Activated CD8-positive, alpha-beta memory T cell treated with anti-CD3 and anti-CD28 coated beads, Interleukin-2, amount 50 U/mL, for 4 hours (primary cell): ENCODE results near the gene HELZ2.
"Not testable (repeated sequence)": the region's sequence is repeated elsewhere in the genome, so short reads cannot be mapped to it uniquely, and the experiment has no call there.

Experiments
- DNase-seq: peaks from one replicate; pipeline ENCODE4 v3.0.0-alpha.2; 2020

Gene HELZ2

DNA sequence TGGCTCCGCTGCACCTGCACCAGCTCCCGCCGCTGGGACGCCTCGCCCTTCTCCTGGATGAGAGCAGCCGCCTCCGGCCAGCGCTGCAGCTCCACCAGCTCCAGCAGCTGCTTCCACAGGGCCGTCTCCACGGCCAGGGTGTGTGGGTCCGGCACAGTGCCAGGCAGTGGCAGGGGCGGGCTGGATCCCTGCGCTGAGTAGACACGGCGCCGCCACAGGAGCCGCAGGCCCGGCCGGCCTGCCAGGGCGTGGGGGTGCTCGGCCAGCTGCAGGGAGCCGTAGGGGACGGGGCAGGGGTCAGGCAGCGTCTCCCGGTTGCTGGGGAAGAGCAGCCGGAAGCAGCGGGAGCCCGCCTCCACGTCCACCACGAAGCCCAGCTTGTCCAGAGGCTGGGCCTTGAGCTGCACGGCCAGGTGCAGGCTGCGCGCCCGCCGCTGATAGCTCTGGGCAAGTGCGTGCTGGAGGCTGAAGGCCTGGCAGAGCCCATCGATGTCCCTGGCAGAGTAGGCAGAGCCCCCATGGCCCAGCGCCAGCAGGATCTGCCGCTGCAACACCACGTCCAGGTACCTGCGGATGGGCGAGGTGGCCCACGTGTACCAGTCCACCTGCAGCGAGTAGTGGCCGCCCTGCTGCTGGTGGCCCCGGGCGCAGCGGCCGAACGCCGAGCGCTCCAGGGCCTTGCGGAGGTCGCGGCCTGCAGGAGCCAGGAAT lies 10.7 kb downstream of the HELZ2 start:
- DNase-seq: no peak

DNA sequence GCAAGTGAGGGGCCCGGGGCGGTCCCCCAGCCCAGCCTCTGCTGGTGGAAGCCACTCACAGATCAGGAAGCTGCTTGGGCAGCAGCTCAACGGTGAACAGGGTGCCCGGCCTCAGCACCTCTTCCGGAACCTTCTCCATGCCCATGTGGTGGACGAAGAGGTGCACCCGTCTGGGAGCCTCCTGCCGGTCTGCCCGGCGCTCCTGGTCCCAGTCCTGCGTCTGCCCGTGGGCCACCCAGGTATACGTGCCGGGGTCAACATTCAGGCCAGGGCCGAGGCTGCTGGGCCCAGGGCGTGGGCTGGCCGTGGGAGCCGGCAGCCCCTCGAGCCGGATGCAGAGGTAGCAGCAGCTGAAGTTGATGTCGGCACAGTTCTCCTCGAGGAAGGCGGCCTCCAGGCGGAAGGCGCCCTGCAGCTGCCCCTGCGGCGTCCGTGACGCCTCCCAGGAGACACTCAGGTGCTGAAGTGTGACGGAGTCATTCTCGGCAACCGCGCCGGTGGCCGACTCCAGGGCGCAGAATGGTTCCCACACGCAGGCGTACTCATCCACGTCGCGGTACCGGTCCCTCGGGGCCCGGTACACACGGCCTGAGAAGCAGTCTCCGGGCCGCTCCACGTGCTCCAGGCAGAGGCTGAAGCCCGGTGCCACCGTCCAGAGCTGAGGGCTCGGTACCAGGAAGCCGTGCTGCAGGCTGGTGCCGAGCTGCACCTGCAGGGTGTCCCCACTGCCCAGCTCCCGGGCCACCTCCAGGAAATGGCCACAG lies 11.4 kb downstream of the HELZ2 start:
- DNase-seq: no peak

DNA sequence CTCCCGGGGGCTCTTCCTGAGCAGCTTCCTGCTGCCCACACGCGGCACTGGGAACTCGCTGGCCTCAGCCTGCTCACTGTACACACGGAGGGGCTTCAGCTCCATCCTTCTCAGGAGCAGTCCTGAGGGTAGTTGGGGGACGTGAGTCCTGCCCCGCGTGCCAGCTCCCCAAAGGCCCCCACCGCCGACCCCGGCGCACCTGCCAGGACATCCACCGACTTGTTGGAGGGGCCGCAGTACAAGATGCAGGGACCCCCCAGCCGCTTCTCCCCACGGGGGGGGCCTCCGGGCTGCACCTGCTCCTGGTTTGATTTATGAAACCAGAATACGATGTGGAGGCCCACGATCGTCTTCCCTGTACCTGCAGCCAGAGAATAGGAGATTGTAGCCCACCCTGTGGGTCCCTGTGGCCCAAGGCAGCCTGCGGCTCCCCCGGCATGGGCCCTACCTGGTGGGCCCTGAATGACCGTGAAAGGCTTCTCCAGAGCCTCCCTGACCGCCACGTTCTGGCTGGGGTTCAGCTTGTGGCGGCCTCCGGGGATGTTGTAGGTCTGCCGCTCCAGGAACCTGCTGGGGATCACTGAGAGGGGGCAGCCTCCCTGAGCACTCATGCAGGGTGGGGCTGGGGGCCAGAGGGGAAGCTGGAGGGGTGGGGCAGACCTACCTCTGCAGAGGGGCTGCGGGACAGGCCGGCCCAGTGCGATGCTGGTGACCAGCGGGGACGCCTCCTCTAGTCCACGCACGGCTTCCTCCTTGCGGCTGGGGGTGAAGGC lies 12.2 kb downstream of the HELZ2 start:
- no peak for DNase-seq

DNA sequence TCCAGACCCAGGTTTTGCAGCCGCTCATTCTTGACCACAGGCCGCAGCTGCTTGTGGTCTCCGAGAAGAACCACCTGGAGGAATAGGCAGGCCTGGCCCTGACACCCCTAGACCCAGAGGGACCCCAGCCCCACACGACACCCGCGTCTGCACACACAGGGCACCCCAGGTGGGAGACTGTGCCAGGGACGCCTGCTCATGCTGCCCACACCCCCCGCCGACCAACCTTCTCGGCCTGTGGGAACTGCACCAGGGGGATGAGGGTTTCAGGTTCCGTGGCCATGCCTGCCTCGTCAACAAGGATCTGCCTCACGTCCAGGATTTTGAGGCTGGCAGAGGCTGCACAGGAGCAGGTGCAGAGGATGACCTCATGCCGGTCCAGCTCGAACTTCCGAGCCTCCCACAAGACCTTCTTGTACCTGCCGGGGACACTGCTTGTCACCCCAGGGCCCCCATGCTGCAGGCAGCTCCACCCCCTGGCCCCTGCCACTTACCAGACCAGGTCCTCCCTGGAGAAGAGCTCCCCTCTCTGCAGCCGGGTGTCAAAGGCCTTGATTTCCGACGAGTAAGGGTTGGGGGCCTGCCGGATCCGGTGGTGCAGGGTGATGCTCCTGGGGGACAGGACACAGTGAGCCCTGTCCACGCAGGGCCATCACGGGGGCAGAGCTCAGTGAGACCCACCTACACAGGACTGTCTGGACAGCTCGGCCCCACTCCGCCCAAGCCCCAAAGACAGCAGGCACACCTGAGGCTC lies 13.0 kb downstream of the HELZ2 start:
- DNase-seq: no peak

DNA sequence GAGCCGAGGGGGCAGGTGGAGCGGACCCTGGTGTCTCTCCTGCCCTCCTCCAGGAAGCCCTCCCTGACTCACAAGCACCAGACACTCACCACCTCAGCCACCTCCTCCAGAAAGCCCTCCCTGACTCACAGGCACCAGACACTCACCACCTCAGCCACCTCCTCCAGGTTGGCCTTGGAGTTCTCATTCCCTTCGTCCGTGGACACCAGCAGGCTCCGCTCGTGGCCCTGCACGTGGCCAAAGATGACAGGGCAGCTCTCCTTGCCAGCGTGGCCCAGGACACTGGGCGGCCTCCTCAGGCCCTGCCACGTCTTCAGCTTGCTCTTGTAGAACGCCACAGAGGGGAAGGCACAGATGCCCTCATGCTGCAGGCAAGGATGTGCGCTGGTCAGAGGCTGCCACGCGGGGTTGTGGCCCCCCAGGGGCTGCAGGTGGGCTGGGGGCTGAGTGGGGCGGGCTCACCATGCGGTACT lies 13.7 kb downstream of the HELZ2 start:
- no peak for DNase-seq

DNA sequence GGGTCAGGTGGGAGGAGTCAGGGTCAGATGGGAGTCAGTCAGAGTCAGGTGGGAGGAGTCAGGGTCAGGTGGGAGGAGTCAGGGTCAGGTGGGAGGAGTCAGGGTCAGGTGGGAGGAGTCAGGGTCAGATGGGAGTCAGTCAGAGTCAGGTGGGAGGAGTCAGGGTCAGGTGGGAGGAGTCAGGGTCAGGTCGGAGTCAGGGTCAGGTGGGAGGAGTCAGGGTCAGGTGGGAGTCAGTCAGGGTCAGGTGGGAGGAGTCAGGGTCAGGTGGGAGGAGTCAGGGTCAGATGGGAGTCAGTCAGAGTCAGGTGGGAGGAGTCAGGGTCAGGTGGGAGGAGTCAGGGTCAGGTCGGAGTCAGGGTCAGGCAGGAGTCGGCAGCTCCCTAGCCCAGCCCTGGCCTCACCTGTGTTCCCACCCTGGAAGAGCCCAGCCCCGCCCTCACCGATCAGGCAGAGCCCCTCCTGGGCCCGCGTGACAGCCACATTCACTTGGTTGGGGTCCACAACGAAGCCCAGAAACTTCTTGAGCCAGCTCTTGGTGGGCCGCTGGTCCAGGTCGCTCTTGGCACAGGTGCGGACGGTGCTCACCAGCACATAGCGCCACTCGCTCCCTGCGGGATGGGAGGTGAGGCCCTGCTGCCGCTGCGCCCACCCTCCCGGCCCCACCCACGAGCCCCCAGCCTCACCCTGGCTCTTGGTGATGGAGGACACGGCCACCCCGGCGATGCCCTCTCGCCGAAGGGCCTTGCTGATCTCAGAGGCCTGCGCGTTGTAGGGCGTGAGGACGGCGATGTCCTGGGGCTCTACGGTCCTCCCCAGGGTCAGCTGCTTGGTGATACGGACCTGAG lies 14.3 kb downstream of the HELZ2 start:
- not testable (repeated sequence) for DNase-seq

DNA sequence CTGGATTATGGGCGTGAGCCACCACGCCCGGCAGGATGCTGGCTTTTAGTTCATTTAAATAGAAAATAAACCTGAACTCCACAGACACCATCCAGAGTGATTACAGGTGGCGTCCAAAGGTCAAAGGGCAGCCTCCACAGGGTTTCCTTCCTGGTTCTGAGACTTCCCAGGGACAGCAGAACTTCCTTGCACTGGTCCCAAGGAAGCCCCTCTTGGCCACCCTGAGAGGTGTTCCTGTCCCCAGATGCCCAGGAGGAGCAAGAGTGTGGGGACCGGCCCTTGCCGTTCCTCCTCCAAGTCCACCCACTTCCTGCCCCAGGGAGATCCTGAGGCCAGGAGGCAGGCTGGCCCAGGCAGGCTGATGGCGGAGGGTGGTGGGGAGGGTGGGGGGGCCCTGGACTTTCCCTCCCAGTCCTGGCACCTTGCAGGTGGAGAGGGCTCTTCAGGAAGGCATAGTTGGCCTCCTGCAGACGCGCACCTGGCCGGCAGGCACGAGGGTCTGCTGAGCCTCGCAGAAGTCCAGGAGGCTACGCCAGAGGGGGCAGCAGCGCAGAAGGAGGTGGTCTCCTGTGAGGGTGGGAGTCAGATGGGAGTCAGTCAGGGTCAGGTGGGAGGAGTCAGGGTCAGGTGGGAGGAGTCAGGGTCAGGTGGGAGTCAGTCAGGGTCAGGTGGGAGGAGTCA lies 15.1 kb downstream of the HELZ2 start:
- DNase-seq: no peak

DNA sequence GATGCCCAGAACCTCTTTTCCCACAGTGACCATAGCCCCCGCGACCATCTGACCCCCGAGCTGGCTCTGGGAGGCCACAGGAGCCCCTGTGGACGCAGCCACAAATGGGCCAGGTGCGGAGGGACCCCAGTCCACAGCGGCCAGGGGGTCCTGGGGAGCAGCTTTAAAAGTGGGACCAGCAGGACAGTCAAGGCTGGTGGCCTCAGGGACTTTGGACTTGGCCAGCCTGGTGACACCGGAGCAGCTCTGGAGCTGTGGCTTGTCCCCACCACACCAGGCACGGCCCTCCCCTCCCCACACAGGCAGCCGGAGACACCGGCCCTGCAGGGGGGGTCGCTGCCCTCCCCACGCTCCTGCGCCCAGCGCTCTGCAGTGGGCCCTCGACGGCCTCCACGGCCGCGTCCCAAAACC lies 16.6 kb downstream of the HELZ2 start:
- no peak for DNase-seq

DNA sequence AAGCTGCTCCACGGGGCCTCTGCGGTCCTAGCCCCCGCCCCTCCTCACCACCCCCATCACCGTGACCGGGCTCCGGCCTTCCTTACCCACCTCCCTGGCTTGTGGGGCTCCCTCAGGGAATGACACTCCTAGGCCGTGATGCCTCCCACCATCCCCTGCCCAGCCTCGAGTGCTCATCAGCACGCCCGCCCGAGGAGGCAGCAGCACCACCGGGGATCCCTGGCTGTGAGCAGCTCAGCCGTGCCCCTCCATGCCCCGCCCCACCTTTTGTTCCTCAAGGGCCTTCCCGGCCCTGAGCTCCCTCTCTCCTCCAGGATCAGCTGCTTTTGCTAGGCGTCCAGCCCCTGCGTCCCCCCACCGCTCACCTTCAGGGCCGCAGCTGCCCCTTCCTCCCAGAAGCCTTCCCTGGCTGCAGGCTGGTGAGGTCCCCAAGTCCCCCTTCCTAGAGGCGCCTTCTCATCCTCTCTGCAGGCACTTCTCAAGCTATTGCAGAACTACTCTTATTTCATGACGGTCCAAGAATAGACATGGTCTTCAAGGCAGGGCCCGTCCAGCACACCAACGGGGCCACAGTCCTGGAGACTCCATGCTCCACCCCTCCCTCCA lies 17.1 kb downstream of the HELZ2 start:
- DNase-seq: no peak

DNA sequence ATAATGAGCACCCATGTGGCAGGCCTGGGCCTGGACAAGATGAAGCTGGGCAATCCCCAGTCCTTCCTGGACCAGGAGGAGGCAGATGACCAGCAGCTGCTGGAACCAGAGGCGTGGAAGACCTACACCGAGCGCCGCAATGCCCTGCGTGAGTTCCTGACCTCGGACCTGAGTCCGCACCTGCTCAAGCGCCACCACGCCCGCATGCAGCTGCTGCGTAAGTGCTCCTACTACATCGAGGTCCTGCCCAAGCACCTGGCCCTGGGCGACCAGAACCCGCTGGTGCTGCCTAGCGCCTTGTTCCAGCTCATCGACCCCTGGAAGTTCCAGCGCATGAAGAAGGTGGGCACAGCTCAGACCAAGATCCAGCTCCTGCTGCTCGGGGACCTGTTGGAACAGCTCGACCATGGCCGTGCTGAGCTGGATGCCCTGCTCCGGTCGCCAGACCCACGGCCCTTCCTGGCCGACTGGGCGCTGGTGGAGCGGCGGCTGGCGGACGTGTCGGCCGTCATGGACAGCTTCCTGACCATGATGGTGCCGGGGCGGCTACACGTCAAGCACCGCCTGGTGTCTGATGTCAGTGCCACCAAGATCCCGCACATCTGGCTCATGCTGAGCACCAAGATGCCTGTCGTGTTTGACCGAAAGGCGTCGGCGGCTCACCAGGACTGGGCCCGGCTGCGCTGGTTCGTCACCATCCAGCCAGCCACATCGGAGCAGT lies 18.2 kb downstream of the HELZ2 start:
- DNase-seq: no peak

DNA sequence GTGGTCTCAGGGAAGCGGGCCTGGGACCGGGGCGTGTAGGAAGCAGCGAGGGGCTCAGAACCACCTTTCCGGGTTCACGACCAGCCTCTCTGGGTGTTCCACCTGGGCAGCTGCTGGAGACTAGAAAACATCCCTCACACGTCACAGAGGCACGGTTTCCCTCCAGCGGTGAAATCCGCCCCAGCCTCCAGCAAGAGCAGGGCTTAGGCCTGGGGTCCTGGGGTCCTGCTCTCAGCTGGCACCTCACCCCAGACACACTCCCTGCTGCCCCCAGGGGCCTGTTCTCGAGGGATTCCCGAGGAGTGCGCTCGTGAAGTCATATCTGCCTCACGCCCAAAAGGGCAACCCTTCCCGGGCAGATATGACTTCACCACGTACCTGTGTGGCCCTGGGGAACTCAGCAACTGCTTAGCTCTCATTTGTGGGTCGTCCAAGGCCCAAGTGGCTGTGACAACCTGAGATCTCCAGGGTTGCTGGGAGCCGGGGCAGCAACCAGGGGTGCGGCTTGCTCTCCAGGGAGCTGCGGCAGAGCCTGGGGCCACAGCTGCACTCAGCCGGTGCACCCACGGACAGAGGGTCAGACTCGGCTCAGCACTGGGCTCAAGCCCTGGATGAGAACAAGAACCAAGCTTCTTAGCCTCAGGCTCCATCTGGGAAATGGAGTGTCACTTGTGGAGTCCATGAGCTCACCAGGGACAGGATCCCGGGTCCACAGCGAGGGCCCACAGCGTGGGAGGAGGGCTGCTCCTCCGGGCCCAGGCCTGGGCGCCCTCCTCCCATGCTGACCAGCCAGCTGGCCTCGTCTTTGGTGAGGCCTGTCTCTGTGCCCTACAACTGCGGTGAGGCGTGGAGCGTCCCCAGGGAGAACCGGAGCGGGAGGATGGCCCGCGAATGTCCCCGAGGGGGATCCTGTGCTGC lies 19.4 kb downstream of the HELZ2 start:
- no peak for DNase-seq

DNA sequence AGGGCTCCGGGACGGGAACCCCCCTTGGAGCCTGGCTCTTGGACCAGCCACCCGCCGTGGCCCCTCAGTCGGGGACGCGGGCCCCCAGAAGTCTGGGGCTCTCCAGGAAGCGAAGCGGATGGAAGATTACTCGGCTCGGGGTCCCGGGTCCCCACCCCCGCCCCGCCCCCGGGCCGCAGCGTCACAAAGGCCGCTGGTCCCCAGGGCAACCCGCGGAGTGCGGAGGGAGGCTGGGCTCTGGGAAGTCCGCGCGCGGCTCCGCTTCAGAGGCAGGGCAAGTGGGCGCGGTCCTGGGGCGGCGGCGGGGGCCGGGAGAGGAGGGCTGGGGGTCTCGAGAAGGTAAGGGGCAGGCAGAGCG lies 20.1 kb downstream of the HELZ2 start, which contains the start of gene FNDC11:
Gene FNDC11 (plus strand): TSS at position 227 of the 358 bp plus-strand sequence. CDS start 1,505 bp downstream, outside the sequence.
- peak; percentile 61 for DNase-seq

DNA sequence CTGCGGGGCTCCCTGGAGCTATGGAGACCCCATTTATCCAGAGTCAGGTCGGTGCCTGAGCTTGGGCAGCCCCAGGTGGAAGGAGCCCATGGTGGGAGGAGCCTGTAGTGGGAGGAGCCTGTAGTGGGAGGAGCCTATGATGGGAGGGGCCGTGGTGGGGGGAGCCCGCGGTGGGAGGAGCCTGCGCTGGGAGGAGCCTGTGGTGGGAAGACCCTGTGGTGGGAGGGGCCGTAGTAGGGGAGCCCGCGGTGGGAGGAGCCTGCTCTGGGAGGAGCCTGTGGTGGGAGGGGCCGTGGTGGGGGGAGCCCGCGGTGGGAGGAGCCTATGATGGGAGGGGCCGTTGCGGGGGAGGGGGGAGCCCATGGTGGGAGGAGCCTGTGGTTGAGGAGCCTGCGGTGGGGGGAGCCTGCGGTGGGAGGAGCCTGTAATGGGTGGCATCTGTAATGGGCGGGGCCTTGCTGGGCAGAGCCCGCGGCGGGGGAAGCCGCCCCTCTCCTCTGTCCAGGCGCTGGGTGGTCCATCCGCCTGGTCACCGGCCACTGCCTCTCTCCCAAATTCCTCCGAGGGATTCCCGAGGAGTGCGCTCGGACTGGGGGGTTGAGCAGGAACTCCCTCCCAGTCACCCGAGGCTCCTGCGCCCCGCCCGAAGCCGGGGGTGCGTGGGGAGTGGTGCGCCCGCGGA lies 20.6 kb downstream of the HELZ2 start:
- DNase-seq: peak; percentile 84

DNA sequence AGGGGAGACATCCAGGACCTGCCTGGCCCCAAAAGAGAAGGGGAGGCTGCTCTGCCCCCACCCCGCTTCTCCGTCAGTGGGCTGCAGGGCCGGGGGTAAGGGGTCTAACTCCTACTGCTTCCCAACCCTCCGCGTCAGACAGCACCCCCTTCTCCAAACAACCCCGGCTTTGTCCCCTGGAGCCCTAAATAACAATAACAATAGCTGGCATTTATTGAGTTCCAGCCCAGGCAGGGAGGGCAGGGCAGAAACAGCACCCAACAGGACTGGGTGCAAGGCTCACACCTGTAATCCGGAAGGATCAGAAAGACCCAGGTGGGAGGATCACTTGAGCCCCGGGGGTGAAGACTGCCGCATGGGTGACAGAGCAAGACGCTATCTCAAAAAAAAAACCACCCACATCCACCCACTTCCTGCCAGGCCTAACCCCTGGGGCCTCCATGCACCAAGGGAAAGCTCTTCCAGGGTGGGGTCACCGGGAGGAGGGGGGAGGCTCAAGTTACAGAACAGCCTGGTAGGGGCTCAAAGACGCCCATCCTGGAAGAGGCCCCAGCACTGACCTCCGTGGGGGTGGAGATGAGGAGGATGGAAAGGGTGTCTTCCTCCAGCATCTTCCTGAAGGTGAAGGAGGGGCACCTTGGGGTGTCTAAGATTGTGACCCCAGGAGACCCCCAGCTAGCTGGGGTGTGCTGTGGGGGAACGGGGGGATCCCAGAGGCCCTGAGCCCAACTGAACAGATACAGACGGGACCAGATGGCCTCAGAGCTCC lies 21.4 kb downstream of the HELZ2 start:
- peak; percentile 48 for DNase-seq

DNA sequence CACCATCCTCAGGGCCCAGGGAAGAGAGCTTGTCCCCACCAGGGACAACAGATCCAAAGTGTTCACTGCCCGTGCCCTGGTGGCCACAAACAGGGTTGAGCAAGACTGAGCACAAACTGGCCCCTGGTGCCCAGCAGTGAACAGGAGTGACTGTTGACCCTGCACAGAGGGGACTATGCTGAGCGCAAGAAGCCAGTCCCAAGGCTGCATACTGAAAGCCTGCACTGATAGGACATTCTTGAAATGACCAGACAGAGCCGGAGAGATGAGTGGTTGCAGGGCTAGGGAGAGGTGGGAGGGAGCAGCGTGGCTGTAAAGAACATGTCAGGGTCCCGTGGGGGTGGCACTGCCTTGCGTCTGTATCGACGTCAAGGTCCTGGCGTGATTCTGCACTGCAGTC lies 23.0 kb downstream of the HELZ2 start:
- no peak for DNase-seq

DNA sequence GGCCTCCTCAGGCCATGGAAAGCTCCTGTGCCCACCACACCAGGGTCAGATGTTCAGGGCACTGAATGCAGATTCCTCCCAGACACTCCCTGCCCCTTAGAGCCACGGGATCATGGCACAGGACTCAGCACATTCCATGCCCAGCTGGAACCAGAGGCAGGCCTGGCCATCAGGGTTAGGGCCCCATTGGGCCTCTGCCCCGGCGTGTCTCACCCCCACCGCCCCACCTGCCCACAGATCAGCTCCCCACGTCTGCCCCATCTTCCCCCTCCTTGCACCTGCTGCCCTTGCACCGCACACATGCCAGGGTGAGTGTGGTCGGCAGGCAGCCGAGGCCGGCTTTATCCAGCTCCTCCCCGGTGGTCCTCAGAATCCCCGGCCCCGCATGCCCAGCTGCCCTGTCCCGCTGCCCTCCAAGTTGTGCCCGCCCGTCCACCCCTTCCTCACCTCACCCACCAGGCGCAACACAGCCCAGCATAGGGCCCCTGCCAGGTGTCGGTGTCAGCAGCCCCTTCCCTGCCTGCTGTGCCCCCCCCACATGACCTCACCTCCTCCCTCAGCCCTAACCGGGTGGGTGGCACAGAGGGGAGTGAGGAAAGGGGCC lies 24.3 kb downstream of the HELZ2 start:
- DNase-seq: no peak

DNA sequence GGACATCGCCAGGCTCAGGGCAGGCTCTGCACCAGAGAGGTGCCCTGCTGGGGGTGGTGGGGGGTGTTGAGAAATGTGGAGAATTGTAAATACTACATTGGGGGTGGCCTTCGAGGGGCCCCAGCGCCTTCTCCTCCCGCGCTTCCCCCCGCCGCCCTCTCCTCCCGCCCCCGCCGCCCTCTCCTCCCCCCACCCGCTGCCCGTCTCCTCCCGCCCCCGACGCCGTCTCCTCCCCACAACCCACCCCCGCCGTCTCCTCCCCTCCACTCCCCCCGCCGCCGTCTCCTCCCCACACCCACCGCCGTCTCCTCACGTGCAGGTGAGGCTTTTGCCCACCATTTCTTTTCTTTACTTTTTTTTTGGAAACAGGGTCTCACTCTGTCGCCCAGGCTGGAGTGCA lies 25.0 kb downstream of the HELZ2 start:
- no peak for DNase-seq
